Neutrophil (primary cell): ENCODE results near the gene HAUS7.

Source experiments
- H3K27ac ChIP-seq: fragments of 200-600 bp; sonication (generic); 2 replicates; pipeline ENCODE4 v1.5.1; 2016; ENCODE audit warnings: mild to moderate bottlenecking, moderate library complexity
- H3K27me3 ChIP-seq: fragments of 200-600 bp; sonication (generic); 2 replicates; pipeline ENCODE4 v1.6.0; 2016; ENCODE audit warnings: mild to moderate bottlenecking
- H3K36me3 ChIP-seq: fragments of 200-600 bp; sonication (generic); 2 replicates; pipeline ENCODE4 v1.5.1; 2017
- H3K4me1 ChIP-seq, 2 experiments: fragments of 200-600 bp in 1 of 2; sonication (generic) in 1 of 2; 1 replicate in 1 of 2; 2 replicates in 1 of 2; pipeline versions ENCODE4 v1.5.1 to v1.6.1; 2013 to 2016; ENCODE audit warnings: low read depth in 1 of 2, low read length in 1 of 2, mild to moderate bottlenecking in 1 of 2, moderate library complexity in 1 of 2; ENCODE audit not compliant: control insufficient read depth in 1 of 2, insufficient read depth in 1 of 2
- H3K4me3 ChIP-seq, 2 experiments: fragments of 200-600 bp in 1 of 2; sonication (generic) in 1 of 2; 1 replicate in 1 of 2; 2 replicates in 1 of 2; pipeline ENCODE4 v1.5.1; 2013 to 2016; ENCODE audit warnings: low read depth in 1 of 2, low read length in 1 of 2, mild to moderate bottlenecking in 1 of 2, moderate library complexity in 1 of 2
- H3K9me3 ChIP-seq: fragments of 200-600 bp; sonication (generic); 2 replicates; pipeline ENCODE4 v1.5.1; 2016
- TF ChIP-seq, protein P1 (sequence below): fragments of 200-600 bp; sonication (generic); IDR thresholded peaks from 2 replicates; pipeline ENCODE4 v1.5.1; 2016; ENCODE audit warnings: antibody characterized with exemption

HAUS7 gene

DNA sequence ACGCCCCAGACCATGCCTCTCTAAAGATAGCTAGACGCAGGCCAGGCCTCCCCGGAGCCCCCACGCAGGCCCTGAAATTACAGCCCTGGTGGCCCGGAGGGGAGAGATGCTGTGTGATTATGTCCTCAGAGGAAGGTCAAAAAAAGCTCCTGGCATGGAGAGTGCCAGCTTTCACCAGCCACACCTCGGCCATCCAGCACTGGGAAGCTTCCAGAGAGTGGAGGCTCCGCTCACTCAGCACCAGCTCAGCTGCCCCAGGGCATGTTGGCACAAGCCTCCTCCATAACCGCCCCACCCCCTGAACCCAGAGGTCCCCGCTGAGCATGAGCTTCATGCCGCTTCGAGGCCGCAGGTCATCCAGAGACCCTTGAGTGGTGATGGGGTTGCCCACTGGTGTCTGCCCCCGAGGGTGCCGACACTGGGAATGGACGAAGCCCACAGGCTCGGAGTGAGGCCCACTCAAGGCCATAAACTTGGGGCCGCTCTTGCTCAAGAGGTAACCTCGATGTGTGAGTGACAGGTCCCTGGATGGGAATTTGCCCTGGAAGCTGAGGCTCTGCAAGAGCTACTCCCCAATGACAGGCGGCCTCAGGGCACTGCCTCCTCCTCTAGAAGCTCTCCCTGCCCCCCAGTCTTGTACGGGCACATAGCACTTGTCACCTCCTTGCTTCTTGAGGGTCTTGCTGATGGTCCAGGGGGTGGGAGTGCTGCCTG lies 20.0 kb upstream of the HAUS7 start:
- Histone ChIP-seq H3K4me1 (no peaks in the 10 kb centered on the region), H3K36me3 (no peaks in the 10 kb centered on the region), H3K9me3 (no peaks in the 10 kb centered on the region), H3K27me3 (peaks cover 23% of the 10 kb centered on the region), H3K4me3 (no peak overlapping the region), H3K27ac (no peak overlapping the region)
- TF ChIP-seq, protein P1, sequence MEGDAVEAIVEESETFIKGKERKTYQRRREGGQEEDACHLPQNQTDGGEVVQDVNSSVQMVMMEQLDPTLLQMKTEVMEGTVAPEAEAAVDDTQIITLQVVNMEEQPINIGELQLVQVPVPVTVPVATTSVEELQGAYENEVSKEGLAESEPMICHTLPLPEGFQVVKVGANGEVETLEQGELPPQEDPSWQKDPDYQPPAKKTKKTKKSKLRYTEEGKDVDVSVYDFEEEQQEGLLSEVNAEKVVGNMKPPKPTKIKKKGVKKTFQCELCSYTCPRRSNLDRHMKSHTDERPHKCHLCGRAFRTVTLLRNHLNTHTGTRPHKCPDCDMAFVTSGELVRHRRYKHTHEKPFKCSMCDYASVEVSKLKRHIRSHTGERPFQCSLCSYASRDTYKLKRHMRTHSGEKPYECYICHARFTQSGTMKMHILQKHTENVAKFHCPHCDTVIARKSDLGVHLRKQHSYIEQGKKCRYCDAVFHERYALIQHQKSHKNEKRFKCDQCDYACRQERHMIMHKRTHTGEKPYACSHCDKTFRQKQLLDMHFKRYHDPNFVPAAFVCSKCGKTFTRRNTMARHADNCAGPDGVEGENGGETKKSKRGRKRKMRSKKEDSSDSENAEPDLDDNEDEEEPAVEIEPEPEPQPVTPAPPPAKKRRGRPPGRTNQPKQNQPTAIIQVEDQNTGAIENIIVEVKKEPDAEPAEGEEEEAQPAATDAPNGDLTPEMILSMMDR = no peak

DNA sequence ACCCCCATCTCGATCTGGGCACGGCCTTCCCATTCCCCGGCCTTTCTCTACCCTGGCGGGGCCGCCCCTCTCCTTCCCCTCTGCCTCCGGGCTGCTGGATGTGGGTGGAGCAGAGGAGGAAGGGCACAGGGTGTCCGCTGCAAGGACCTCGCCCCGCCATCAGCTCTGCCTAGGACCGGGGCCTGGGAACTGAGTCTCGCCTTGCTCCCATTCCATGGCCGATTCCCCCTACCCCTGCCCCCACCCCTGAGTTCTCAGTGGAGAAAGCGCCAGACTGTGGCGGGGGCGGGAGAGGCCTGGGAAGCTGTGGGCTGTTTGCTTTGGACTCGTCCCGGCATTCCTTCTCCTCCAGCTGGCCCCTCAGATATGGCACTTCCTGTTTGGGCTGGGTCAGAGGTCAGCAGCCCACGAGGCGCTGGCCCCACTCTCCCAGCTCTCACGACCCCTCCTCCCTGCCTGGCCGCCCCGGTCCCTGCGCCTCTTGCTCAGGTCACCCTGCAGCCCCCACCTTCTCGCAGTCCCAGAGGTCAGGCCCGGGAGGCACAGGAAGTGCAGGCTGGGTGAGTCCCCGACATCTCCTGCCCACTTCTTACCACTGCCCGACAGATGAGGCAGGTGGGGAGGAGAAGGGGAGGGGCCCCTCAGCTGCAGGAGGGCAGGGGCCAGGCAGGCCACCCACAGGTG lies 18.0 kb upstream of the HAUS7 start:
- Histone ChIP-seq H3K4me1 (no peaks in the 10 kb centered on the region), H3K4me3 (no peak overlapping the region), H3K36me3 (no peaks in the 10 kb centered on the region), H3K9me3 (no peaks in the 10 kb centered on the region), H3K27ac (no peak overlapping the region), H3K27me3 (peaks cover 3% of the 10 kb centered on the region)
- TF ChIP-seq, protein P1 = no peak

DNA sequence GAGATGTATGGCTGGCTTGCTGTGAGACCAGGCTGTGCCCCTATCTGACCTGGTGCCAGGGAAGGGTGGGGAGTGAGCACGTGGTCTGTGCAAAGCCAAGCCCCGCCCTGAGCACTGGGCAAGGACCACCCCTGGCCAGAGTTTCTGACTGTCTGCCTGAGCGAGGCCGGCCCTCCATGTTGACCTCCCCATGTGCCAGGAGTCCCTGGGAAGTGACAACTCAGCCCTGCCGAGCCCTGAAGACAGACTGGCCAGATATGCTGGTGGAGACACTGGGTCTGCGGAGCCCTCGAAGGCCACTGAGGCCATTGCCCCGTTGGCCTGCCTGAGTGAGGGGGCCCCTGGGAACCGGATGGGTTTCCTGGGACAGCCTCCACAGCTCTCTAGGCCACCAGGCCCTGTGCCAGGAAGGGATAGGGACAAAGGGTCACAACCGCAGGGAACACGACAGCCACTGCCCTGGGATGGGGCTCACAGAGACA lies 17.3 kb upstream of the HAUS7 start:
- Histone ChIP-seq H3K27ac (no peak overlapping the region), H3K27me3 (no peaks in the 10 kb centered on the region), H3K9me3 (no peaks in the 10 kb centered on the region)

DNA sequence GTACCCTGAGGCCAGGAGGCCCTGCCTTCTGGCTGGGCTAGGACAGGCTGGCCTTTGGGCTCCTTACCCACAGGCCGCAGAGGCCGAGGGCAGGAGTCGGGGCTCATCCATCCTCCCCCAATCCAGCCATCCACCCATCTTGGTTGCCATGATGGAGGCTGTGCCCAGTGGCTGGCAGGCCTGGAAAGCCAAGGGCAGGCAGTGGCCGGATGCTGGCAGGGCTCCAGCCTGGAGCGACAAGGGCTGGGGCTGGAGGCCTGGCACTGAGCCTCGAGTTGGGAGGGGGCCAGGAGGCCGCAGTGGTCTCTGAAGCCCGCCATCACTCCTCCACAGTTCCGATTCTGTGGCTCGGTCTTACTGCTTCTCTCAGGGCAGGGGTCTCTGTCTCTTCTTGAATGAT lies 15.8 kb upstream of the HAUS7 start:
- TF ChIP-seq, protein P1 = no peak
- H3K27ac ChIP-seq = no peak overlapping the region
- no peaks in the 10 kb centered on the region for H3K4me1 ChIP-seq
- H3K27me3 ChIP-seq = no peaks in the 10 kb centered on the region
- H3K9me3 ChIP-seq = no peaks in the 10 kb centered on the region
- no peaks in the 10 kb centered on the region for H3K36me3 ChIP-seq
- H3K4me3 ChIP-seq = no peak overlapping the region

More for the DNA sequence above, 17.3 kb upstream of the HAUS7 start:
- Histone ChIP-seq H3K4me1 (no peaks in the 10 kb centered on the region), H3K4me3 (no peak overlapping the region), H3K36me3 (no peaks in the 10 kb centered on the region)
- TF ChIP-seq, protein P1 = no peak

DNA sequence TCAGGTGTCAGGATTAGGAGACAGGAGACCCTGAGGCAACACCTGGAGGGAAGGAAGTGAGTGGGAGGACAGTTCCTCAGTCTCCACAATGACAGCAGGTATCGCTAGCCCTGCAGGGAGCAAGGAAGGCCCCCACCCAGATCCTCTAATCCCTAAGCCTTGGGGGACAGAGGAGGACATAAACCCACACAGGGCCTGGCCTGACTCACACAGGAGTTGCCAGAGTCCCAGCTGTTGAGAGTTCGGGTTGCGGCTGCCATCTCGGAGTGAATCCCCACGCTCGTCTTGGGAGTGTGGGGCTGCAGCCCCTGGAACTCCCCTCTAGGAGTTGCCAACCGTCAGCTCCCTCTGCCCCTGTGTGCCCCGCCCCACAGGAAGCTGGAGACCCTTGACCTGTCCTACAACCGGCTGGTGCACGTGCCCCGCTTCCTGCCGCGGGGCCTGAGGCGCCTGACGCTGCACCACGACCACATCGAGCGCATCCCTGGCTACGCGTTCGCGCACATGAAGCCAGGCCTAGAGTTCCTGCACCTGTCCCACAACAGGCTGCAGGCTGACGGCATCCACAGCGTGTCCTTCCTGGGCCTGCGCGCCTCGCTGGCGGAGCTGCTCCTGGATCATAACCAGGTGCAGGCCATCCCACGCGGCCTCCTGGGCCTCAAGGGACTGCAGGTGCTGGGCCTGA lies 15.2 kb upstream of the HAUS7 start:
- Histone ChIP-seq H3K9me3 (no peaks in the 10 kb centered on the region), H3K36me3 (no peaks in the 10 kb centered on the region), H3K27ac (no peak overlapping the region), H3K4me1 (no peaks in the 10 kb centered on the region), H3K27me3 (no peaks in the 10 kb centered on the region), H3K4me3 (no peak overlapping the region)
- TF ChIP-seq, protein P1 = no peak
